LHCN-M2 (cell line): ENCODE measurements around the gene NWD2. TPM values are rescaled to one million over a fixed set of nuclear protein-coding genes. Genes with fewer than 3 reads are reported as not detected.
"Not testable (repeated sequence)": the region's sequence is repeated elsewhere in the genome, so short reads cannot be mapped to it uniquely, and the experiment has no call there.

ENCODE experiments used
- DNase-seq: peaks from one replicate; pipeline ENCODE4 v3.0.0-alpha.2; 2012; ENCODE audit warnings: low read depth
- total RNA-seq: library from RNA; depleted of rRNA; stranded (reverse); fragments of >200 nt; gene quantifications from 2 replicates; pipeline ENCODE4 v1.2.3, GENCODE V29; 2014

NWD2 gene
- total RNA-seq, 1 experiment from 2014 or later = not detected

- not testable (repeated sequence) for DNase-seq
These were observed 250.8 kb downstream of the NWD2 start for GRCh38 chr4:37495353-37495752.
